A673 (cell line): ENCODE measurements around the gene MRPL34. TPM values are rescaled to one million over a fixed set of nuclear protein-coding genes. Genes with fewer than 3 reads are reported as not detected.

Experiments used
- BruUV-seq: library from RNA; stranded (reverse); fragments of 400-500 nt; replicated peaks from 2 replicates; lab custom pipeline; 2021; lab: Mats Ljungman, UMichigan
- CTCF ChIA-PET: fragments of 300-600 bp; sonication (Branson Sonifier 250); formaldehyde crosslinking; loops from one replicate; lab custom pipeline; 2022; ENCODE audit warnings: antibody characterized with exemption; lab: Charles Lee
- POLR2A ChIA-PET: fragments of 300-600 bp; sonication (Branson Sonifier 250); formaldehyde crosslinking; loops from one replicate; lab custom pipeline; 2022; ENCODE audit warnings: antibody characterized with exemption; ENCODE audit not compliant: low non-redundant PET; lab: Charles Lee
- DNase-seq: peaks from one replicate; pipeline ENCODE4 v3.0.0-alpha.2; 2015; ENCODE audit warnings: low spot score
- H3K27ac ChIP-seq: fragments of 200-600 bp; sonication (generic); 2 replicates; pipeline ENCODE4 v1.5.1; 2016; ENCODE audit warnings: mixed run types, low read depth, mild to moderate bottlenecking, mixed read lengths, antibody characterized with exemption, low read length; ENCODE audit not compliant: poor library complexity, severe bottlenecking
- H3K27me3 ChIP-seq: fragments of 200-600 bp; sonication (generic); replicated peaks from 2 replicates; pipeline ENCODE4 v1.6.1; 2017; ENCODE audit warnings: mixed run types, low read depth, mild to moderate bottlenecking, mixed read lengths, antibody characterized with exemption, low read length; ENCODE audit not compliant: insufficient read depth, poor library complexity
- H3K36me3 ChIP-seq: fragments of 200-600 bp; sonication (generic); 2 replicates; pipeline ENCODE4 v1.6.1; 2016; ENCODE audit warnings: mixed run types, mild to moderate bottlenecking, mixed read lengths, antibody characterized with exemption, low read length; ENCODE audit not compliant: insufficient read depth, poor library complexity, severe bottlenecking
- H3K4me1 ChIP-seq: fragments of 200-600 bp; sonication (generic); 2 replicates; pipeline ENCODE4 v1.6.1; 2017; ENCODE audit warnings: mixed run types, mild to moderate bottlenecking, mixed read lengths, antibody characterized with exemption, low read length; ENCODE audit not compliant: insufficient read depth, poor library complexity, severe bottlenecking
- H3K4me3 ChIP-seq: fragments of 200-600 bp; sonication (generic); 2 replicates; pipeline ENCODE4 v1.5.1; 2016; ENCODE audit warnings: low read depth, mixed run types, mild to moderate bottlenecking, mixed read lengths, low read length; ENCODE audit not compliant: poor library complexity, severe bottlenecking
- H3K9me3 ChIP-seq: fragments of 200-600 bp; sonication (generic); 2 replicates; pipeline ENCODE4 v1.6.1; 2016; ENCODE audit warnings: mixed run types, low read depth, mild to moderate bottlenecking, mixed read lengths, antibody characterized with exemption, low read length; ENCODE audit not compliant: poor library complexity, severe bottlenecking
- EZH2 ChIP-seq: fragments of 200-600 bp; sonication (generic); IDR thresholded peaks from 2 replicates; pipeline ENCODE4 v1.6.1; 2017; ENCODE audit warnings: borderline replicate concordance, low read depth, mild to moderate bottlenecking, mixed read lengths, antibody characterized with exemption, low read length; ENCODE audit not compliant: poor library complexity, severe bottlenecking
- intact Hi-C: fragments of 100-400 bp; cut with micrococcal nuclease; formaldehyde crosslinking; loops from one replicate; pipeline ENCODE4 v1.10.0; 2022; ENCODE audit not compliant: unreplicated experiment
- total RNA-seq: library from RNA; stranded (reverse); gene quantifications from 2 replicates; pipeline ENCODE4 v1.2.3, GENCODE V29; 2021
- TF ChIP-seq, protein P1 (sequence below): fragments of 300-800, 200-600 bp; sonication (generic); conservative IDR thresholded peaks from 2 replicates; pipeline ENCODE4 v1.5.1; 2017; ENCODE audit warnings: low read depth, mild to moderate bottlenecking, antibody characterized with exemption, low read length, moderate library complexity, mixed read lengths

The MRPL34 gene
- total RNA-seq, 1 experiment from 2014 or later, result 91.8 TPM

GRCh38 chr19:17259934-17260333, 45.7 kb upstream of the MRPL34 start:
- H3K9me3 ChIP-seq, result no peaks in the 10 kb centered on the region
- no peak for TF ChIP-seq EZH2
- TF ChIP-seq, protein P1, sequence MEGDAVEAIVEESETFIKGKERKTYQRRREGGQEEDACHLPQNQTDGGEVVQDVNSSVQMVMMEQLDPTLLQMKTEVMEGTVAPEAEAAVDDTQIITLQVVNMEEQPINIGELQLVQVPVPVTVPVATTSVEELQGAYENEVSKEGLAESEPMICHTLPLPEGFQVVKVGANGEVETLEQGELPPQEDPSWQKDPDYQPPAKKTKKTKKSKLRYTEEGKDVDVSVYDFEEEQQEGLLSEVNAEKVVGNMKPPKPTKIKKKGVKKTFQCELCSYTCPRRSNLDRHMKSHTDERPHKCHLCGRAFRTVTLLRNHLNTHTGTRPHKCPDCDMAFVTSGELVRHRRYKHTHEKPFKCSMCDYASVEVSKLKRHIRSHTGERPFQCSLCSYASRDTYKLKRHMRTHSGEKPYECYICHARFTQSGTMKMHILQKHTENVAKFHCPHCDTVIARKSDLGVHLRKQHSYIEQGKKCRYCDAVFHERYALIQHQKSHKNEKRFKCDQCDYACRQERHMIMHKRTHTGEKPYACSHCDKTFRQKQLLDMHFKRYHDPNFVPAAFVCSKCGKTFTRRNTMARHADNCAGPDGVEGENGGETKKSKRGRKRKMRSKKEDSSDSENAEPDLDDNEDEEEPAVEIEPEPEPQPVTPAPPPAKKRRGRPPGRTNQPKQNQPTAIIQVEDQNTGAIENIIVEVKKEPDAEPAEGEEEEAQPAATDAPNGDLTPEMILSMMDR, result no peak
- no peaks in the 10 kb centered on the region for H3K27me3 ChIP-seq
- no peak for DNase-seq
- intact Hi-C loops, result no loop called here
- no peaks in the 10 kb centered on the region for H3K36me3 ChIP-seq
- H3K27ac ChIP-seq, result no peak overlapping the region
- POLR2A ChIA-PET, result no interaction called here
- CTCF ChIA-PET, result interaction anchor here (0.5 to 1.0 kb wide), 2 partner anchors 131 to 143 kb away, joined by 4 to 5 read pairs; no protein-coding TSS in a partner anchor
- BruUV-seq, result no TSS peak
- H3K4me3 ChIP-seq, result no peak overlapping the region
- no peaks in the 10 kb centered on the region for H3K4me1 ChIP-seq

DNA sequence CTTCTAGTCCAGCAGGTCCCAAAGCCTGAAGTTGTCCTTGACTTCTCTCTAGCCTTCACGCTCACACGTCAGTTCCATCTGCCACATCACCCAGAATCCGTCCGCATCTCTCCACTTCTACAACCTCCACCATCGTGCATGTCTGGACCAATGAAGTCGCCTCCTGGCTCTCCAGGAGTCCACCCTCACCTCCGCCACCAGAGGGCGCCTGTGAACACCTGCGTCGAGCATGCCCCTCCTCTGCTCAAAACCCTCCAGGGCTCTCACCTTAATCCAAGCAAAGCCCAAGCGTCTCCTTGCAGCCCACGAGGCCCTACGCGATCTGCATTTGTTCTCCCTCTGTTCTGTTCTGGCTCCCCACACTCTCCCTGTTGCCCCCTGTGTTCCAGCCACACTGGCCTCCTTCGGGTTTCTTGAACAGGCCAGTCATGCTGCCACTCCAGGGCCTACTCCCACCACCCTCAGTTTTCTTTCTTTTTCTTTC, 44.8 kb upstream of the MRPL34 start:
- Histone ChIP-seq H3K9me3 (no peaks in the 10 kb centered on the region), H3K27me3 (no peaks in the 10 kb centered on the region), H3K4me1 (no peaks in the 10 kb centered on the region), H3K36me3 (no peaks in the 10 kb centered on the region), H3K4me3 (no peak overlapping the region), H3K27ac (no peak overlapping the region)
- no TSS peak for BruUV-seq
- peak; percentile 88 for DNase-seq
- intact Hi-C loops, result no loop called here
- ChIA-PET CTCF (interaction anchor here (0.5 kb wide), 1 partner anchor 143 kb away, joined by 5 read pairs; no protein-coding TSS in a partner anchor), POLR2A (no interaction called here)
- no peak for TF ChIP-seq EZH2
- TF ChIP-seq, protein P1, result peak; percentile 98

- Histone ChIP-seq H3K27me3 (no peaks in the 10 kb centered on the region), H3K27ac (no peak overlapping the region), H3K9me3 (no peaks in the 10 kb centered on the region), H3K4me1 (no peaks in the 10 kb centered on the region), H3K4me3 (no peak overlapping the region), H3K36me3 (no peaks in the 10 kb centered on the region)
- DNase-seq, result no peak
- ChIA-PET POLR2A (no interaction called here), CTCF (no interaction called here)
- intact Hi-C loops, result no loop called here
- no peak for TF ChIP-seq EZH2
- TF ChIP-seq, protein P1, result no peak
- BruUV-seq, result no TSS peak
These were observed 43.1 kb upstream of the MRPL34 start for GRCh38 chr19:17262557-17262956.
